Measurements from ENCODE around the gene SMAD5.

DNA sequence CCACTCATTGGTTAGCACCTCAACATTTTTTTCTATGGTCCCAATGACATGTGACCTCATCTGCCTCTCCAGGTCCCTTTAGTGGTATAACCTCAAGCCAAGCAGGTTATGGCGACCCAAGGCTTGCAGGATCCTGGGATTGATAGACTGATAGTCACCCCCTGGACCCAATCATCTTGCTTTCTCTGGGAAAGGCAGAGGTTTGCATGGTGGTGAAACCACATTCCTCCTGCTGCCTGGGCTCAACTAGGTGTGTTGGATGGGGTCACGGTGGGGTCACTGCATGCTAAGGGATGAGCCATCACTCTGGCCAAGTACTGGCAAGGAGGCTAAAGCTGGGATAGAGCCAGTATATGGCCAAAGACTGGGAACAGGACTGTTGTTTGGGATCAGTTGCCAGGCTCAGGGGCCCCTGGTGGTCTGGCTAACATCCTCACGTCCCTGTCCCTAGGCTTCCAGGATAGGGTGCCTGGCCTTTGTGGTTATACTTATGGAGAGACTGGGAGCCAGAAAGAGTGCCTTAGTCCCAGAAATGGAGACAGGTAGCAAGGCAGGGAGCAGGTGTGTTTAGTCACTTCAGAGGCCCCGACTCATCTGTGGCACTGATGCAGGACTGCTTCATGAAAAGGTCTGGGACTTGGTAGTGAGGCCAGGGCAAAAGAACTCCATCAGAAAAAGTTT lies 65.0 kb downstream of the SMAD5 start:
- TF ChIP-seq, protein P1, sequence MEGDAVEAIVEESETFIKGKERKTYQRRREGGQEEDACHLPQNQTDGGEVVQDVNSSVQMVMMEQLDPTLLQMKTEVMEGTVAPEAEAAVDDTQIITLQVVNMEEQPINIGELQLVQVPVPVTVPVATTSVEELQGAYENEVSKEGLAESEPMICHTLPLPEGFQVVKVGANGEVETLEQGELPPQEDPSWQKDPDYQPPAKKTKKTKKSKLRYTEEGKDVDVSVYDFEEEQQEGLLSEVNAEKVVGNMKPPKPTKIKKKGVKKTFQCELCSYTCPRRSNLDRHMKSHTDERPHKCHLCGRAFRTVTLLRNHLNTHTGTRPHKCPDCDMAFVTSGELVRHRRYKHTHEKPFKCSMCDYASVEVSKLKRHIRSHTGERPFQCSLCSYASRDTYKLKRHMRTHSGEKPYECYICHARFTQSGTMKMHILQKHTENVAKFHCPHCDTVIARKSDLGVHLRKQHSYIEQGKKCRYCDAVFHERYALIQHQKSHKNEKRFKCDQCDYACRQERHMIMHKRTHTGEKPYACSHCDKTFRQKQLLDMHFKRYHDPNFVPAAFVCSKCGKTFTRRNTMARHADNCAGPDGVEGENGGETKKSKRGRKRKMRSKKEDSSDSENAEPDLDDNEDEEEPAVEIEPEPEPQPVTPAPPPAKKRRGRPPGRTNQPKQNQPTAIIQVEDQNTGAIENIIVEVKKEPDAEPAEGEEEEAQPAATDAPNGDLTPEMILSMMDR (IDR thresholded peaks at IDR 0.05) = no peak
- TF ChIP-seq POLR2AphosphoS5 (IDR thresholded peaks at IDR 0.05) = no peak
